ENCODE data around the gene PEAK1.

PEAK1 gene

GRCh38 chr15:77057072-77057471 is 362.8 kb downstream of the PEAK1 start:
- H3K9ac ChIP-seq = no peak overlapping the region
- H3K4me3 ChIP-seq = no peak overlapping the region
- no peaks in the 10 kb centered on the region for H3K27me3 ChIP-seq
- no peak overlapping the region for H3K4me2 ChIP-seq
- no peaks in the 10 kb centered on the region for H3K9me3 ChIP-seq
- H3K27ac ChIP-seq = no peak overlapping the region
- H4K20me1 ChIP-seq = peaks cover 97% of the 10 kb centered on the region
- peaks cover 54% of the 10 kb centered on the region for H3K36me3 ChIP-seq
- H3K4me1 ChIP-seq = peaks cover 39% of the 10 kb centered on the region
- TF ChIP-seq Cebpa-rat (IDR thresholded peaks at IDR 0.05) = no peak

DNA sequence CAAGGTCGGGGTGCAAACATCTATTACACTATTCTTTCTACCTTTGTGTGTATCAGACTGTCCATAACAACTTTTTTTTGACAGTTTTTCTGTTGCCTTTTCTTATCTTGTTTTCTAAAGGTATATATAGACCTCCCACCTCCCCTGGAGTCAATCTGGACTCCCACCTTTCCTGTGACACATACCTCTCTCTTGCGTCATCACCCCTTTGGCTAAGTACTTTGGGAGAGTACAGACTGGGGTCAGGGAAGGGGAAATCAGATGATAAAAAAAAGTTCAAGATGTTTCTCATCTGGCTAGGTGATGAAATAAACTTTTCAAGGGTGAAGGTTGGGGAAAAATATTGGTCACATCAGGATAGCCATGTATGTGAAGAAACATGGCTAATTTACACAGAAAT is 366.2 kb downstream of the PEAK1 start:
- peaks cover 84% of the 10 kb centered on the region for H3K36me3 ChIP-seq

DNA sequence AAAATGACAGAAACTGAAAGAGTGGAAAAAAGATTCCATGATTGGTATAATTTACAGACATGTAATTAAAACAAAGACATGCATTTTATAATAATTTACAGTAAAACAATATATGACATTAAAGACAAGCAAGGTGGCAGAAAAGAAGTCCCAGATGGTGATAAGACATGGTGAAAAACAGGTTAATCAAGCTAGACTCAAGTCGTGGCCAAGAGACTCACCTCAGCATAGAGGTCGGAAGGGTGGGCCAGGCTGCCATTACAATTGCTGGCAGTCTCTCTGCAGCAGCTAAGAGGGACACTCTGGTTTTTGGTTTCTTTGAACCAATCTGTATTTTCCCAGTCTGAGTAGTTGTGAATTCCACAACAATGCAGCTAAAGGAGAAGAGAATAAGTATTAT is 367.3 kb downstream of the PEAK1 start:
- H3K27me3 ChIP-seq = no peaks in the 10 kb centered on the region
- H3K36me3 ChIP-seq = peaks cover 87% of the 10 kb centered on the region
- peaks cover 56% of the 10 kb centered on the region for H4K20me1 ChIP-seq
- H3K27ac ChIP-seq = no peak overlapping the region
- no peak overlapping the region for H3K9ac ChIP-seq
- H3K9me3 ChIP-seq = no peaks in the 10 kb centered on the region
- TF ChIP-seq Cebpa-rat (IDR thresholded peaks at IDR 0.05) = no peak
- H3K4me1 ChIP-seq = peaks cover 5% of the 10 kb centered on the region
- H3K4me3 ChIP-seq = no peak overlapping the region
- H3K4me2 ChIP-seq = no peak overlapping the region

More for the DNA sequence above, 366.2 kb downstream of the PEAK1 start:
- Histone ChIP-seq H3K27me3 (no peaks in the 10 kb centered on the region), H3K4me3 (no peak overlapping the region), H3K9me3 (no peaks in the 10 kb centered on the region), H4K20me1 (peaks cover 67% of the 10 kb centered on the region), H3K27ac (no peak overlapping the region), H3K4me2 (no peak overlapping the region), H3K9ac (no peak overlapping the region), H3K4me1 (peaks cover 5% of the 10 kb centered on the region)
- TF ChIP-seq Cebpa-rat (IDR thresholded peaks at IDR 0.05) = no peak

Measured in BLaER1 (cell line).